Right atrium auricular region (tissue), 2 donors: ENCODE data around the gene WWOX. TPM values are rescaled to one million over a fixed set of nuclear protein-coding genes. Genes with fewer than 3 reads are reported as not detected.

ENCODE experiments used
- DNase-seq: peaks from one replicate; pipeline ENCODE4 v3.0.0-alpha.2; 2019; ENCODE audit warnings: low spot score
- H3K27ac ChIP-seq, 2 donors: fragments of 200-600 bp; sonication (generic); 1 replicate in 1 of 2; 2 replicates in 1 of 2; pipeline ENCODE4 v1.5.1; 2016 to 2019
- H3K27me3 ChIP-seq, 2 donors: fragments of 200-600 bp; sonication (generic); one replicate each; pipeline versions ENCODE4 v1.5.1 to v1.6.0; 2017 to 2019
- H3K36me3 ChIP-seq: fragments of 200-600 bp; sonication (generic); one replicate; pipeline ENCODE4 v1.5.1; 2016
- H3K4me1 ChIP-seq, 2 donors: fragments of 200-600 bp; sonication (generic); one replicate each; pipeline versions ENCODE4 v1.5.1 to v1.6.0; 2017 to 2019
- H3K4me3 ChIP-seq, 2 donors: fragments of 200-600 bp; sonication (generic); 1 replicate in 1 of 2; 2 replicates in 1 of 2; pipeline ENCODE4 v1.5.1; 2017 to 2019; ENCODE audit warnings: mild to moderate bottlenecking in 1 of 2, moderate library complexity in 1 of 2
- H3K9me3 ChIP-seq, 2 donors: fragments of 200-600 bp; sonication (generic); one replicate each; pipeline ENCODE4 v1.5.1; 2019
- CTCF ChIP-seq, 2 donors: fragments of 200-600 bp; sonication (generic); IDR thresholded peaks; one replicate each; pipeline ENCODE4 v1.5.1; 2019; ENCODE audit warnings: antibody characterized with exemption in 2 of 2
- total RNA-seq, 2 donors: library from RNA; depleted of rRNA; stranded (reverse); fragments of >200 nt; gene quantifications; one replicate each; pipeline ENCODE4 v1.1.0, GENCODE V29; 2016

WWOX gene
- total RNA-seq, 2 donors from 2014 or later = 14.8 to 20.8 TPM

GRCh38 chr16:79110953-79111352 lies 1011.5 kb downstream of the WWOX start:
- Histone ChIP-seq H3K4me1 (no peaks in the 10 kb centered on the region), H3K9me3 (no peaks in the 10 kb centered on the region), H3K27me3 (no peaks in the 10 kb centered on the region), H3K4me3 (no peak overlapping the region), H3K36me3 (no peaks in the 10 kb centered on the region), H3K27ac (no peak overlapping the region)
- no peak for TF ChIP-seq CTCF (IDR thresholded peaks at IDR 0.05)
- no peak for DNase-seq

DNA sequence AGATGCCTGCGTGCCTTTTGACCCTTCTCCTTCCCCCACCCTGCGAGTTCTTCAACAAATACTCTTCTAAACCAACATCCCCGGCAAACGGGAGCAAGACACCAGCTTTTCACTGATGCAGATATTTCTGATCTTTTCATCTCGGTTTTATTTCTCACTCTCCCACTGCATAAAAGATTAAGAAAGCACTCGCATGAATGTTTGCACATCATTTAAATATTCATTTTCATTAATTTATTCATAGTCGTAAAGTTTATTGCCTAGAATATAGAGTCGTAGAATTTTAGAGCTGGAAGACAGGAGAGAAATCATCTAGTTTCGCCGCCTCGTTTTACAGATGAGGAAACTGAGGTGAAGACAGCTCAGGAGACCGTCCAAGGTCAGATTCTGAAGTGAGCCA lies 1013.0 kb downstream of the WWOX start:
- TF ChIP-seq CTCF (IDR thresholded peaks at IDR 0.05) = no peak
- H3K27ac ChIP-seq = no peak overlapping the region
- H3K4me1 ChIP-seq = no peaks in the 10 kb centered on the region
- H3K27me3 ChIP-seq = no peaks in the 10 kb centered on the region
- H3K36me3 ChIP-seq = no peaks in the 10 kb centered on the region
- DNase-seq = no peak
- no peak overlapping the region for H3K4me3 ChIP-seq
- H3K9me3 ChIP-seq = peaks cover 0 to 6% of the 10 kb centered on the region in 2 donors

- Histone ChIP-seq H3K27me3 (no peaks in the 10 kb centered on the region), H3K9me3 (peaks cover 0 to 7% of the 10 kb centered on the region in 2 donors), H3K36me3 (no peaks in the 10 kb centered on the region), H3K4me1 (no peaks in the 10 kb centered on the region), H3K4me3 (no peak overlapping the region), H3K27ac (no peak overlapping the region)
- TF ChIP-seq CTCF (IDR thresholded peaks at IDR 0.05) = no peak
- DNase-seq = no peak
Measured at GRCh38 chr16:79113826-79114225, 1014.4 kb downstream of the WWOX start.

DNA sequence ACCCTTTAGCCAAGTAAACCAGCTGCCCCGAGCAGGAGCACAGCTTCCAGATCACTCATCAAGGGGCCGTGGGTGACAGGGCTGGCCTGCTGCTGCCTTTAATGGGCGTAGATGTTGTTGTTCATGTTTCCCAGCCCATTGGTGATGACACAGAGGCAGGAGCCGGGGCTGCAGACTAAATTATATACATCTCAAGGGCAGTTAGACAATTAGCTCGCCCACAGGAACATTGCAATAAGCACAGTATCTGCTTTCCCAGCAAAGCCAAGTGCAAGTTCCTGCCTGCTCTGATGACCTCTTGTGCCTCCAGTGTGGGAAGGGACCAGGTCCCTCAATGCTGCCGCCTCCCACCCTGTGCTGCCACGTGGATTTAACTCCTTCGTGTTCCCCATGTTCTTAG lies 1015.3 kb downstream of the WWOX start:
- no peaks in the 10 kb centered on the region for H3K36me3 ChIP-seq
- no peak for DNase-seq

GRCh38 chr16:79121906-79122305 lies 1022.5 kb downstream of the WWOX start:
- H3K4me1 ChIP-seq = no peaks in the 10 kb centered on the region
- H3K27ac ChIP-seq = no peak overlapping the region
- H3K9me3 ChIP-seq = peaks cover 0 to 7% of the 10 kb centered on the region in 2 donors
- H3K4me3 ChIP-seq = no peak overlapping the region
- no peaks in the 10 kb centered on the region for H3K36me3 ChIP-seq
- DNase-seq = no peak
- TF ChIP-seq CTCF (IDR thresholded peaks at IDR 0.05) = no peak
- no peaks in the 10 kb centered on the region for H3K27me3 ChIP-seq

More for the DNA sequence above, 1015.3 kb downstream of the WWOX start:
- Histone ChIP-seq H3K4me3 (no peak overlapping the region), H3K27me3 (no peaks in the 10 kb centered on the region), H3K27ac (no peak overlapping the region), H3K4me1 (no peaks in the 10 kb centered on the region), H3K9me3 (peaks cover 0 to 7% of the 10 kb centered on the region in 2 donors)
- no peak for TF ChIP-seq CTCF (IDR thresholded peaks at IDR 0.05)

DNA sequence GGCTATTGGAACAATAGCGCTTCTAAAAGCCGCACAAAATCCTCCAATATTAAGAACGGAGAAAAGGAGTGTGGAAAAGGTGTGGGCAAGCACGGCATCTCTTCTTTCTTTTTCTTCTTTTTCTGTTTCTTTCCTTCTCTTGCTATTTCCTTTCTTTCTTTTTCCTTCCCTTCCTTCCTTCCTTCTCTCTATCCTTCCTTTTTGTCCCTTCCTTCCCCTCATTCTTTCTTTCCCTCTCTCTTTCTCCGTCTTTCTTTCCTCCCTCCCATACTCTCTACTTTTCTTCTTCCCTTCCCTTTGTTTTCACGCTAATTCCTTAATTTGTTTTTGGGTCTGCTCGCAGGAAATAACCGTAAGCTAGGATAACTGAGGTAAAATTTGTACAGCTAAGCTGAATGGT lies 1022.9 kb downstream of the WWOX start:
- TF ChIP-seq CTCF (IDR thresholded peaks at IDR 0.05) = no peak
- H3K9me3 ChIP-seq = peaks cover 0 to 2% of the 10 kb centered on the region in 2 donors
- H3K4me1 ChIP-seq = no peaks in the 10 kb centered on the region
- no peak overlapping the region for H3K4me3 ChIP-seq
- H3K36me3 ChIP-seq = no peaks in the 10 kb centered on the region
- DNase-seq = no peak
- no peak overlapping the region for H3K27ac ChIP-seq
- H3K27me3 ChIP-seq = no peaks in the 10 kb centered on the region
